ENCODE results near the gene ZNF839.

ZNF839 gene

DNA sequence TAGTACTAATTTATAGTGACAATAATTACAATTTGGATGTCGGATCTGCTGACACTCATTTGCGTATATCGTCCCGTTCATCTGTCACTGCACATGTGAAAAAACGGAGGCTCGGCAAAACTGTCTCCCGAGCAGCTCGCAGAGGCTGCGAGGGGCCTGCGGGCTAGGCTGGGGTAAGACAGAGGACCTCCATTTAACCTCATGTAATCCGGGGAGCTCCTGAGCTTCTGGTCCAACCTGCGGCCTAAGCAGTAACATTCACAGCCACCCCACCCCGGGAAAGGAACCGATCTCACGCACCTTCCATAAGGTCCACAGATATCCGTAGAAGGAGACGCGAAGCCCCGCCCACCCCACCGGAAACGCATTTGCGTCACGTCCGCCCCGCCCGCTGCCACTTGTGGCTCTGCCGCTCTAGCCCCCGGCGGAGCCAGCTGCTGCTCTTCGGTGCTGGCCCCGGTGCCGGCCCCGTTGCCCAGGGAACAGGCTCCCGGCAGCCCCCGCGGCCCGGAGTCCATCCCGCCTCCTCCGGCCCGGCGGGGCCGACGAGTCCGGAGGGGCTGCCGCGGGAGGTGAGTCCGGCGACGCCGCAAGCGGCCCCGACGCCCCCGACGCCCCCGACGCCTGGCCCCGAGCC lies 43.1 kb downstream of the ZNF839 start, which contains the start of the genes CINP and TECPR2:
Gene CINP, minus strand, starts transcription at position 346 of the 637 bp plus-strand sequence. Its CDS starts 39 bp downstream, at position 307.
Gene TECPR2, plus strand, starts transcription at position 397 of the 637 bp plus-strand sequence. CDS start 13,781 bp downstream, outside the sequence.
- Histone ChIP-seq H3K9me3 (ENCODE audit: severe bottlenecking) (no peaks in the 10 kb centered on the region), H3K4me3 (ENCODE audit: severe bottlenecking) (peak within 1 kb of the TSS; percentile 74), H3K27ac (ENCODE audit: poor library complexity, severe bottlenecking) (peak within 1 kb of the TSS; percentile 61), H3K27me3 (ENCODE audit: insufficient read depth, poor library complexity, severe bottlenecking) (no peaks in the 10 kb centered on the region), H3K4me1 (ENCODE audit: insufficient read depth, poor library complexity, severe bottlenecking) (peaks cover 7% of the 10 kb centered on the region), H3K36me3 (ENCODE audit: low read depth) (peaks cover 18% of the 10 kb centered on the region)
- DNase-seq (ENCODE audit: low spot score) = peak; percentile 99
- TF ChIP-seq, protein P1, sequence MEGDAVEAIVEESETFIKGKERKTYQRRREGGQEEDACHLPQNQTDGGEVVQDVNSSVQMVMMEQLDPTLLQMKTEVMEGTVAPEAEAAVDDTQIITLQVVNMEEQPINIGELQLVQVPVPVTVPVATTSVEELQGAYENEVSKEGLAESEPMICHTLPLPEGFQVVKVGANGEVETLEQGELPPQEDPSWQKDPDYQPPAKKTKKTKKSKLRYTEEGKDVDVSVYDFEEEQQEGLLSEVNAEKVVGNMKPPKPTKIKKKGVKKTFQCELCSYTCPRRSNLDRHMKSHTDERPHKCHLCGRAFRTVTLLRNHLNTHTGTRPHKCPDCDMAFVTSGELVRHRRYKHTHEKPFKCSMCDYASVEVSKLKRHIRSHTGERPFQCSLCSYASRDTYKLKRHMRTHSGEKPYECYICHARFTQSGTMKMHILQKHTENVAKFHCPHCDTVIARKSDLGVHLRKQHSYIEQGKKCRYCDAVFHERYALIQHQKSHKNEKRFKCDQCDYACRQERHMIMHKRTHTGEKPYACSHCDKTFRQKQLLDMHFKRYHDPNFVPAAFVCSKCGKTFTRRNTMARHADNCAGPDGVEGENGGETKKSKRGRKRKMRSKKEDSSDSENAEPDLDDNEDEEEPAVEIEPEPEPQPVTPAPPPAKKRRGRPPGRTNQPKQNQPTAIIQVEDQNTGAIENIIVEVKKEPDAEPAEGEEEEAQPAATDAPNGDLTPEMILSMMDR (IDR thresholded peaks at IDR 0.05; ENCODE audit: poor library complexity, severe bottlenecking) = no peak
- ATAC-seq (ENCODE audit: low read depth) = peak; percentile 97

GRCh38 chr14:102363182-102363943 lies 43.8 kb downstream of the ZNF839 start:
- Histone ChIP-seq H3K27ac (ENCODE audit: poor library complexity, severe bottlenecking) (peak overlapping the region; percentile 61), H3K4me3 (ENCODE audit: severe bottlenecking) (peak overlapping the region; percentile 74), H3K27me3 (ENCODE audit: insufficient read depth, poor library complexity, severe bottlenecking) (no peaks in the 10 kb centered on the region), H3K4me1 (ENCODE audit: insufficient read depth, poor library complexity, severe bottlenecking) (peaks cover 7% of the 10 kb centered on the region), H3K9me3 (ENCODE audit: severe bottlenecking) (no peaks in the 10 kb centered on the region), H3K36me3 (ENCODE audit: low read depth) (peaks cover 13% of the 10 kb centered on the region)
- TF ChIP-seq, protein P1 (IDR thresholded peaks at IDR 0.05; ENCODE audit: poor library complexity, severe bottlenecking) = no peak
- ATAC-seq (ENCODE audit: low read depth) (peak; percentile 47), DNase-seq (ENCODE audit: low spot score) (no peak)

DNA sequence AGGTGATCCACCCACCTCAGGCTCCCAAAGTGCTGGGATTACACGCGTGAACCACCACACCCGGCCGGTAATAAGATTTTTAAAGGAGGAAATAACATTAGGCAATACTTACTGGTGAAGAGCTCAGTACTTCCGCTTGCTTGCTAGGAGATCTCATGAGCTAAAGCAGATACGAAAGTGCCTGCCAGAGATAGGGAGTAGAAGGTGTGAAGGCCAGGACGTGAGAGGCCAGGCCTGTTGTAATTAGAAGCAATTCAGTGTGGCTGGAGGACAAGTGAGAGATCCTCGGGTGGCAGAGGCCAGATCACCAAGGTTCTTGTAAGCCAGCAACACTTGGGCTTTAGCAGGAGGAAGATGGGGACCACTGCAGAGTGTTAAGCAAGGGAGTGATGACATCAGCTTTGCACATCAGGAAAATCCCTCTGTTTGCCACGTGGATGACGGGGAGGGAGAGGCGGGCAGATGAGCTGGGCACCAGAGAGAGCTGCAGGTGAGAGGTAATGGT lies 50.8 kb downstream of the ZNF839 start:
- no peak overlapping the region for H3K27ac ChIP-seq (ENCODE audit: poor library complexity, severe bottlenecking)
- H3K4me3 ChIP-seq (ENCODE audit: severe bottlenecking) = no peak overlapping the region
- DNase-seq (ENCODE audit: low spot score) (no peak), ATAC-seq (ENCODE audit: low read depth) (peak; percentile 17; the same call in 1 of the 3 replicates)
- H3K9me3 ChIP-seq (ENCODE audit: severe bottlenecking) = no peaks in the 10 kb centered on the region
- TF ChIP-seq, protein P1 (IDR thresholded peaks at IDR 0.05; ENCODE audit: poor library complexity, severe bottlenecking) = no peak
- H3K36me3 ChIP-seq (ENCODE audit: low read depth) = 0 out of 2 replicates have a peak, but pooled peaks cover 3% of the 10 kb centered on the region
- no peaks in the 10 kb centered on the region for H3K4me1 ChIP-seq (ENCODE audit: insufficient read depth, poor library complexity, severe bottlenecking)
- H3K27me3 ChIP-seq (ENCODE audit: insufficient read depth, poor library complexity, severe bottlenecking) = no peaks in the 10 kb centered on the region

DNA sequence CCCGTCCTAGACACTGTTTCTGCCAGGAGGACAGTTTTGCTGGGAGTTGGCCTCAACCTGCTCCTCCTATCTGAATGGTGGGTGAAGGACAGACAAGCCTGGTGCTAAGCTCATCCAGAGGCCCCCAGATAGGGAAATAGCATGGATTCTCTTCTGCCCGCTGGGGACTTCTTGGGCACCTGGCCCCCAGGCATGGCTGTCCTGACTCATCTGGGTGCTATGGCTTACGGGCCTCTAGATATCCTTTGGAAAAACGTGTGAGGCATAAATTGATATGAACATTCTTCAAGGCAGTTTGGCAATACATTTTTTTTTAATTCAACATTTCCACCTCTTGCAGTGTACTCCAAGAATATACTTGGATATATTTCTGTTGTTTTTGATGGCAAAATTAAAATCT lies 51.8 kb downstream of the ZNF839 start:
- DNase-seq (ENCODE audit: low spot score) (no peak), ATAC-seq (ENCODE audit: low read depth) (no peak)
- TF ChIP-seq, protein P1 (IDR thresholded peaks at IDR 0.05; ENCODE audit: poor library complexity, severe bottlenecking) = no peak
- no peaks in the 10 kb centered on the region for H3K9me3 ChIP-seq (ENCODE audit: severe bottlenecking)
- H3K36me3 ChIP-seq (ENCODE audit: low read depth) = peaks cover 6% of the 10 kb centered on the region; the same call in 1 of the 2 replicates
- H3K4me1 ChIP-seq (ENCODE audit: insufficient read depth, poor library complexity, severe bottlenecking) = no peaks in the 10 kb centered on the region
- no peaks in the 10 kb centered on the region for H3K27me3 ChIP-seq (ENCODE audit: insufficient read depth, poor library complexity, severe bottlenecking)
- no peak overlapping the region for H3K27ac ChIP-seq (ENCODE audit: poor library complexity, severe bottlenecking)
- H3K4me3 ChIP-seq (ENCODE audit: severe bottlenecking) = no peak overlapping the region
